SK-N-SH treated with all-trans-retinoic acid at 6 μM for 48 hours (cell line): Measurements from ENCODE around the gene SERPINH1.
A peak's percentile ranks its signal among the peaks of the same experiment; 100 is the strongest.

Experiments
- ATAC-seq: fragments of 200-7000 bp; cut with Tn5 transposase; 3 replicates; pipeline ENCODE4 v1.9.1; 2020; ENCODE audit warnings: mild to moderate bottlenecking, moderate library complexity
- ARNTL ChIP-seq: fragments of 450-650 bp; formaldehyde crosslinking; IDR thresholded peaks from 2 replicates; pipeline ENCODE4 v1.5.0; 2020; ENCODE audit warnings: low read depth, mild to moderate bottlenecking, moderate library complexity, borderline replicate concordance
- BACH2 ChIP-seq: fragments of 250-450 bp; sonication (Bioruptor Pico); IDR thresholded peaks from 2 replicates; pipeline ENCODE4 v1.9.0; 2021; ENCODE audit warnings: mild to moderate bottlenecking, borderline replicate concordance
- CREB5 ChIP-seq: fragments of 250-450 bp; sonication (Bioruptor Pico); IDR thresholded peaks from 2 replicates; pipeline ENCODE4 v1.5.1; 2020; ENCODE audit warnings: low read depth, mild to moderate bottlenecking, moderate library complexity
- CSDC2 ChIP-seq: fragments of 250-450 bp; sonication (Bioruptor Pico); IDR thresholded peaks from 2 replicates; pipeline ENCODE4 v1.5.0; 2020; ENCODE audit warnings: mild to moderate bottlenecking, moderate library complexity
- CSRNP3 ChIP-seq: fragments of 250-450 bp; sonication (Bioruptor Pico); IDR thresholded peaks from 2 replicates; pipeline ENCODE4 v1.5.1; 2021; ENCODE audit warnings: mild to moderate bottlenecking, moderate library complexity
- ESRRG ChIP-seq: fragments of 250-450 bp; sonication (Bioruptor Pico); IDR thresholded peaks from 2 replicates; pipeline ENCODE4 v1.6.1; 2021; ENCODE audit warnings: mild to moderate bottlenecking
- GLIS3 ChIP-seq: fragments of 250-450 bp; sonication (Bioruptor Pico); IDR thresholded peaks from 2 replicates; pipeline ENCODE4 v1.5.0; 2020; ENCODE audit warnings: mild to moderate bottlenecking, moderate library complexity
- PATZ1 ChIP-seq: fragments of 250-450 bp; sonication (Bioruptor Pico); IDR thresholded peaks from 2 replicates; pipeline ENCODE4 v1.8.0; 2020; ENCODE audit warnings: mild to moderate bottlenecking, moderate library complexity, borderline replicate concordance
- POU6F1 ChIP-seq: fragments of 250-450 bp; sonication (Bioruptor Pico); IDR thresholded peaks from 2 replicates; pipeline ENCODE4 v1.8.0; 2021; ENCODE audit warnings: low read depth, mild to moderate bottlenecking, moderate library complexity, borderline replicate concordance
- PPARA ChIP-seq: fragments of 250-450 bp; sonication (Bioruptor Pico); IDR thresholded peaks from 2 replicates; pipeline ENCODE4 v1.5.0; 2020; ENCODE audit warnings: mild to moderate bottlenecking, borderline replicate concordance
- RARB ChIP-seq: fragments of 250-450 bp; sonication (Bioruptor Pico); IDR thresholded peaks from 2 replicates; pipeline ENCODE4 v1.8.0; 2021; ENCODE audit warnings: mild to moderate bottlenecking, moderate library complexity
- SNAI2 ChIP-seq: fragments of 250-450 bp; sonication (Bioruptor Pico); IDR thresholded peaks from 2 replicates; pipeline ENCODE4 v1.5.0; 2020; ENCODE audit warnings: mild to moderate bottlenecking, moderate library complexity
- TCF4 ChIP-seq: fragments of 250-450 bp; sonication (Bioruptor Pico); IDR thresholded peaks from 2 replicates; pipeline ENCODE4 v1.8.0; 2021; ENCODE audit warnings: mild to moderate bottlenecking, moderate library complexity, borderline replicate concordance
- TSHZ2 ChIP-seq: fragments of 250-450 bp; sonication (Bioruptor Pico); IDR thresholded peaks from 2 replicates; pipeline ENCODE4 v1.5.0; 2020; ENCODE audit warnings: mild to moderate bottlenecking, moderate library complexity
- ZC3H10 ChIP-seq: fragments of 250-450 bp; sonication (Bioruptor Pico); IDR thresholded peaks from 2 replicates; pipeline ENCODE4 v1.5.1; 2021; ENCODE audit warnings: mild to moderate bottlenecking, moderate library complexity
- ZFP3 ChIP-seq: fragments of 250-450 bp; sonication (Bioruptor Pico); IDR thresholded peaks from 2 replicates; pipeline ENCODE4 v1.5.0; 2020; ENCODE audit warnings: mild to moderate bottlenecking, moderate library complexity
- ZFP30 ChIP-seq: fragments of 450-650 bp; formaldehyde crosslinking; IDR thresholded peaks from 2 replicates; pipeline ENCODE4 v1.5.0; 2022; ENCODE audit warnings: mild to moderate bottlenecking, moderate library complexity
- ZNF565 ChIP-seq: fragments of 450-650 bp; formaldehyde crosslinking; conservative IDR thresholded peaks from 2 replicates; pipeline ENCODE4 v1.5.0; 2020; ENCODE audit warnings: low read depth, mild to moderate bottlenecking, moderate library complexity
- ZNF70 ChIP-seq: fragments of 450-650 bp; formaldehyde crosslinking; IDR thresholded peaks from 2 replicates; pipeline ENCODE4 v1.5.0; 2020; ENCODE audit warnings: mild to moderate bottlenecking, moderate library complexity
- ZNF8 ChIP-seq: fragments of 450-650 bp; formaldehyde crosslinking; IDR thresholded peaks from 2 replicates; pipeline ENCODE4 v1.5.0; 2020; ENCODE audit warnings: mild to moderate bottlenecking, moderate library complexity

SERPINH1 gene

GRCh38 chr11:75563978-75564552 is 2.0 kb downstream of the SERPINH1 start:
- no peak for ATAC-seq
- TF ChIP-seq RARB (no peak), BACH2 (no peak), ZNF8 (no peak)

- no peak; the same call in 2 of the 3 replicates for ATAC-seq
Observed at GRCh38 chr11:75565221-75565814, 3.3 kb downstream of the SERPINH1 start.

GRCh38 chr11:75565916-75566762 is 4.1 kb downstream of the SERPINH1 start:
- no peak for ATAC-seq
- TF ChIP-seq TCF4 (CRISPR knock-in tag) (no peak), ZFP3 (no peak), BACH2 (no peak), CREB5 (CRISPR knock-in tag) (no peak), POU6F1 (CRISPR knock-in tag) (no peak), CSRNP3 (CRISPR knock-in tag) (no peak)

More at GRCh38 chr11:75565221-75565814, 3.3 kb downstream of the SERPINH1 start:
- TF ChIP-seq ZFP3 (0 out of 2 replicates have a peak, but pooled peaks have one; percentile 33), CSDC2 (CRISPR knock-in tag) (no peak)

- no peak for ATAC-seq
- TF ChIP-seq ZC3H10 (CRISPR knock-in tag) = no peak
- no peak for TF ChIP-seq RARB
Observed at GRCh38 chr11:75566763-75567279, 4.8 kb downstream of the SERPINH1 start.

GRCh38 chr11:75567971-75568370 is 5.9 kb downstream of the SERPINH1 start:
- TF ChIP-seq CSDC2 (CRISPR knock-in tag) = no peak
- no peak for TF ChIP-seq RARB
- no peak for TF ChIP-seq ZC3H10 (CRISPR knock-in tag)
- TF ChIP-seq ZNF8 = no peak
- TF ChIP-seq ZNF70 (CRISPR knock-in tag) = no peak
- no peak for TF ChIP-seq GLIS3 (CRISPR knock-in tag)
- TF ChIP-seq ZFP30 (CRISPR knock-in tag) = no peak
- no peak for TF ChIP-seq SNAI2 (CRISPR knock-in tag)
- TF ChIP-seq PPARA = no peak
- no peak for TF ChIP-seq ZNF565 (CRISPR knock-in tag)
- no peak for ATAC-seq

- ATAC-seq = no peak
- TF ChIP-seq ZFP30 (CRISPR knock-in tag) (no peak), GLIS3 (CRISPR knock-in tag) (no peak), TSHZ2 (CRISPR knock-in tag) (no peak), PPARA (no peak), PATZ1 (CRISPR knock-in tag) (no peak), ARNTL (CRISPR knock-in tag) (no peak), CSDC2 (CRISPR knock-in tag) (no peak), ESRRG (CRISPR knock-in tag) (no peak), CREB5 (CRISPR knock-in tag) (no peak), SNAI2 (CRISPR knock-in tag) (no peak), RARB (no peak)
Observed at GRCh38 chr11:75568616-75569219, 6.7 kb downstream of the SERPINH1 start.
